Sigmoid colon (tissue), 4 donors: ENCODE results near the gene CELA3A.
"Not testable (repeated sequence)": the region's sequence is repeated elsewhere in the genome, so short reads cannot be mapped to it uniquely, and the experiment has no call there.

Experiments used
- CTCF ChIP-seq, 4 experiments: fragments of 450-650 bp in 3 of 4; fragments of 200-600 bp in 1 of 4; IDR thresholded peaks; one replicate each; pipeline ENCODE4 v1.5.1; 2016 to 2019; ENCODE audit warnings: antibody characterized with exemption in 4 of 4, mild to moderate bottlenecking in 3 of 4, moderate library complexity in 2 of 4
- POLR2A ChIP-seq, 2 donors: fragments of 450-650 bp; IDR thresholded peaks; one replicate each; pipeline ENCODE4 v1.6.1; 2016; ENCODE audit warnings: antibody characterized with exemption in 2 of 2, mild to moderate bottlenecking in 2 of 2, moderate library complexity in 2 of 2
- POLR2AphosphoS5 ChIP-seq, 4 donors: sonication (generic); formaldehyde crosslinking; IDR thresholded peaks; one replicate each; pipeline ENCODE4 v1.6.1; 2017; ENCODE audit warnings: antibody characterized with exemption in 4 of 4

GRCh38 chr1:21969066-21969465 is 32.4 kb upstream of the CELA3A start:
- TF ChIP-seq POLR2AphosphoS5, CTCF, POLR2A (IDR thresholded peaks at IDR 0.05): not testable (repeated sequence)
